K562 (cell line): ENCODE results near the gene PPM1M. TPM values are rescaled to one million over a fixed set of nuclear protein-coding genes. Genes with fewer than 3 reads are reported as not detected.

Experiments used
- ATAC-seq: fragments of 200-7000 bp; cut with Tn5 transposase; 3 replicates; pipeline ENCODE4 v1.9.1; 2020; ENCODE audit warnings: moderate library complexity
- BruUV-seq: library from RNA; stranded (reverse); fragments of 400-500 nt; replicated peaks from 2 replicates; lab custom pipeline; 2021; lab: Mats Ljungman, UMichigan
- CTCF ChIA-PET: fragments of 300-600 bp; formaldehyde crosslinking; extraction: SDS; loops from one replicate; lab custom pipeline; 2021; ENCODE audit warnings: low intra/inter-chr PET ratio; lab: Yijun Ruan, JAX
- POLR2A ChIA-PET: fragments of 300-600, 350-650 bp; sonication (Branson Sonifier 250); formaldehyde crosslinking; extraction: SDS; loops from one replicate; lab custom pipeline; 2021; ENCODE audit warnings: antibody characterized with exemption, inconsistent platforms; lab: Yijun Ruan, JAX
- DNase-seq, 4 experiments: peaks; one replicate each; pipeline versions ENCODE4 v3.0.0 to v3.0.0-alpha.2; 2011 to 2018; ENCODE audit warnings: low spot score in 3 of 4, mixed read lengths in 3 of 4; ENCODE audit errors: extremely low read depth in 1 of 4
- FAIRE-seq: peaks from 2 replicates; lab custom pipeline; 2011; peaks lifted over from hg19 to GRCh38; lab: Jason Lieb, UNC
- H2AFZ ChIP-seq: 2 replicates; pipeline ENCODE4 v1.6.0; 2011; ENCODE audit warnings: low read depth, low read length, control low read depth, inconsistent platforms
- H3K27ac ChIP-seq: fragments of 200-600 bp; 3 replicates; pipeline ENCODE4 v1.8.0; 2011; ENCODE audit warnings: low read depth, mild to moderate bottlenecking, control low read depth, inconsistent platforms, low read length, moderate library complexity, mixed read lengths; ENCODE audit errors: extremely low read depth
- H3K27me3 ChIP-seq, 2 experiments: fragments of 300-600 bp in 1 of 2; 2 replicates in 1 of 2; 3 replicates in 1 of 2; pipeline versions ENCODE4 v1.6.0 to v1.8.0; 2011; ENCODE audit warnings: inconsistent platforms in 2 of 2, low read length in 2 of 2, mild to moderate bottlenecking in 1 of 2, mixed read lengths in 1 of 2, moderate library complexity in 1 of 2; ENCODE audit not compliant: control insufficient read depth in 2 of 2, insufficient read depth in 2 of 2
- H3K36me3 ChIP-seq: fragments of 300-600 bp; 3 replicates; pipeline ENCODE4 v1.8.0; 2011; ENCODE audit warnings: mild to moderate bottlenecking, low read length, inconsistent platforms; ENCODE audit not compliant: control insufficient read depth, insufficient read depth
- H3K4me1 ChIP-seq, 2 experiments: fragments of 200-600 bp in 1 of 2; replicated peaks in 1 of 2; 2 replicates in 1 of 2; 3 replicates in 1 of 2; pipeline versions ENCODE4 v1.5.1 to v1.8.0; 2011; ENCODE audit warnings: inconsistent platforms in 2 of 2, low read length in 2 of 2, mild to moderate bottlenecking in 1 of 2, mixed read lengths in 1 of 2, moderate library complexity in 1 of 2; ENCODE audit not compliant: control insufficient read depth in 2 of 2, insufficient read depth in 2 of 2
- H3K4me2 ChIP-seq: 2 replicates; pipeline ENCODE4 v1.6.1; 2011; ENCODE audit warnings: low read length, control low read depth, inconsistent platforms, mixed read lengths; ENCODE audit not compliant: insufficient read depth
- H3K4me3 ChIP-seq: fragments of 200-600 bp; sonication (generic), shearing (Covaris generic); 2 replicates; pipeline ENCODE4 v1.5.1; 2016; ENCODE audit warnings: control low read depth, inconsistent platforms
- H3K79me2 ChIP-seq: fragments of 200-600 bp; 3 replicates; pipeline ENCODE4 v1.8.0; 2011; ENCODE audit warnings: low read length, inconsistent platforms; ENCODE audit not compliant: control insufficient read depth, insufficient read depth
- H3K9ac ChIP-seq, 2 experiments: 2 replicates each; pipeline versions ENCODE4 v1.6.0 to v1.6.1; 2011; ENCODE audit warnings: low read depth in 2 of 2, low read length in 2 of 2, control low read depth in 1 of 2, inconsistent platforms in 1 of 2, mild to moderate bottlenecking in 1 of 2, mixed read lengths in 1 of 2; ENCODE audit not compliant: insufficient read depth in 1 of 2
- H3K9me1 ChIP-seq: one replicate; pipeline ENCODE4 v1.6.0; 2011; ENCODE audit warnings: inconsistent platforms, mild to moderate bottlenecking, low read length, moderate library complexity; ENCODE audit not compliant: control insufficient read depth, insufficient read depth
- H3K9me3 ChIP-seq: replicated peaks from 2 replicates; pipeline ENCODE4 v1.5.1; 2011; ENCODE audit warnings: low read depth, low read length, inconsistent platforms; ENCODE audit not compliant: control insufficient read depth, insufficient read depth
- H4K20me1 ChIP-seq: replicated peaks from 2 replicates; pipeline ENCODE4 v1.6.1; 2011; ENCODE audit warnings: low read length, inconsistent platforms, mixed read lengths; ENCODE audit not compliant: control insufficient read depth, insufficient read depth
- ZNF41 ChIP-seq: fragments of 250-450 bp; sonication (Bioruptor Pico); conservative IDR thresholded peaks from 2 replicates; pipeline ENCODE4 v1.4.0; 2020; ENCODE audit warnings: mild to moderate bottlenecking
- WGBS: fragments of 100-300 bp; shearing (Covaris generic); methylation state at CpG from one replicate; pipeline ENCODE4 v1.1.6; 2016; ENCODE audit warnings: low coverage, mixed read lengths; ENCODE audit not compliant: insufficient coverage; ENCODE audit errors: missing lambda C conversion rate; 5-methylcytosine and 5-hydroxymethylcytosine counted together
- in situ Hi-C: fragments of 300-500 bp; cut with MboI; formaldehyde crosslinking; loops from 4 replicates; pipeline ENCODE4 v1.15.0; 2018; ENCODE audit warnings: inconsistent platforms, mixed read lengths
- intact Hi-C: fragments of 100-400 bp; cut with micrococcal nuclease; formaldehyde crosslinking; loops from 2 replicates; pipeline ENCODE4 v1.14.2; 2022
- polyA plus RNA-seq, 8 experiments: library from polyadenylated mRNA; depleted of rRNA in 4 of 8; stranded (reverse) in 5 of 8; unstranded in 3 of 8; fragments of >200 nt; fragmentation: Nextera tagmentation in 2 of 8; fragmentation: Illumina TruSeq in 1 of 8; extraction: Ambion mirVana in 2 of 8; extraction: Trizol in 1 of 8; gene quantifications; 2 replicates each; pipeline versions ENCODE4 v1.2.1 to v1.2.3, GENCODE V29; 2011 to 2014; ENCODE audit warnings: inconsistent platforms in 1 of 8, missing spikeins in 1 of 8
- total RNA-seq, 7 experiments: library from RNA; depleted of rRNA in 6 of 7; stranded (reverse); fragments of >200 nt in 6 of 7; fragmentation: Illumina TruSeq in 2 of 7; extraction: Trizol in 2 of 7; gene quantifications; 2 replicates each; pipeline versions ENCODE4 v1.2.1 to v1.2.3, GENCODE V29; 2011 to 2021; ENCODE audit warnings: low replicate concordance in 1 of 7

Gene PPM1M
- total and polyA plus RNA-seq, 9 of the 15 experiments (the other 6 are each of a cell fraction or from before 2014, with no cell fraction given), result 1.4 to 9.2 (median 4.4) TPM

DNA sequence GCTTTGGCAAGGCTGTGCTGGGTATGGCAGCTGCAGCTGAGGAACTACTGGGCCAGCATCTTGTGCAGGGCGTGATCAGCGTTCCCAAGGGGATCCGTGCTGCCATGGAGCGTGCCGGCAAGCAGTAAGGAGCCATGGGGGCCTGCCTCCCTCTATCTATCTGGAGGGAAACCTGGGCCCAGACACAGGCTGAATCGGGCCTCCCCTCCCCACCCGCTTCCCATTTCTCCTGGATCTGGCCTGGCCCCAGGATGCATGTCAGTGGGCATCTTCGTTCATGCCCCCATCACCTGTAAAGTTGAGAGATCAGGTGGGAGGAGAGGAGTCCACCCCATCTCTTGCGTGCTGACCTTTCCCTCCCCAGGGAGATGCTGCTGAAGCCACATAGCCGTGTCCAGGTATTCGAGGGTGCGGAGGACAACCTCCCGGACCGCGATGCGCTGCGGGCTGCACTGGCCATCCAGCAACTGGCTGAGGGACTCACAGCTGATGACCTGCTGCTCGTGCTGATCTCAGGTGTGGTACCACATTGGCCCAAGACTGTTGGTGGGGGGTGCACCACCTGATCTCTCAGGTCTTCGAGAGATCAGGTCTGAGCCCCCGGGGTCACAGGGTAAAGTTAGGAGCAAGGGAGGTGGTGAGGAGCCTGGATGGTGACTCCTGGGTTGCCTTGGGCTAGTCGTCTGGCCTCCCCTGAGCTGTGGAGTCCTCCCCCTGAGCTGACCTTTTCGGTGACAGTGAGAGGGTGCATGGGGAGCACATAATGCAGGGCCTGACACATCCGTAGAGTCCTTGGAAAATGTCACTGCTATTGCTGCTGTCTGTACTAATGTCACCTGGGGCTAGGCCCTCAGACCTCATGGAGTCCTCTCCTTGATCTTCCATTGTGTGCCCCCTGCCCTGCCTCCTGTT is 45.3 kb downstream of the PPM1M start:
- FAIRE-seq (no peak), ATAC-seq (no peak), DNase-seq (no peak)
- CTCF ChIA-PET, result interaction anchor here (1.1 to 2.4 kb wide), 3 partner anchors 47 to 94 kb away, joined by 3 to 36 read pairs (median 10); no protein-coding TSS in a partner anchor
- Histone ChIP-seq H3K4me3 (no peak overlapping the region), H2AFZ (no peak overlapping the region), H3K36me3 (peaks cover 4% of the 10 kb centered on the region; the same call in 2 of the 3 replicates), H3K9ac (no peak overlapping the region; a peak in 1 of 4 replicates), H3K79me2 (peaks cover 21% of the 10 kb centered on the region), H3K4me1 (peaks cover 13 to 28% of the 10 kb centered on the region in 2 experiments; a peak in 4 of 5 replicates), H3K9me3 (no peaks in the 10 kb centered on the region), H3K4me2 (no peak overlapping the region), H3K27me3 (no peaks in the 10 kb centered on the region), H3K27ac (no peak overlapping the region), H3K9me1 (peaks cover 3% of the 10 kb centered on the region), H4K20me1 (no peaks in the 10 kb centered on the region)
- in situ Hi-C loops, result loop anchor here (5.0 to 10.0 kb wide), 3 partner anchors 51 to 154 kb away; partner anchors contain the start of gene SEMA3G
- no peak for TF ChIP-seq ZNF41
- WGBS, result 67% methylated on average over 14 of the region's 23 CpGs
- no TSS peak for BruUV-seq
- POLR2A ChIA-PET, result interaction anchor here (1.0 to 1.1 kb wide), 2 partner anchors 14 to 63 kb away, joined by 3 to 4 read pairs; no protein-coding TSS in a partner anchor
- intact Hi-C loops, result loop anchor here (1.0 to 5.0 kb wide), 3 partner anchors 48 to 156 kb away; partner anchors contain the start of gene SEMA3G
